Suprapubic skin (tissue), 4 donors: ENCODE measurements around the gene FOXK1.

ENCODE experiments used
- CTCF ChIP-seq, 2 donors: fragments of 200-600 bp in 1 of 2; fragments of 450-650 bp in 1 of 2; sonication (generic) in 1 of 2; IDR thresholded peaks; one replicate each; pipeline ENCODE4 v1.5.1; 2016 to 2019; ENCODE audit warnings: antibody characterized with exemption in 2 of 2, mild to moderate bottlenecking in 1 of 2, moderate library complexity in 1 of 2
- POLR2A ChIP-seq, 2 donors: fragments of 450-650 bp; IDR thresholded peaks; one replicate each; pipeline ENCODE4 v1.6.1; 2017; ENCODE audit warnings: antibody characterized with exemption in 2 of 2, mild to moderate bottlenecking in 2 of 2, moderate library complexity in 2 of 2
- POLR2AphosphoS5 ChIP-seq, 3 donors: sonication (generic); formaldehyde crosslinking; IDR thresholded peaks; one replicate each; pipeline ENCODE4 v1.6.1; 2017; ENCODE audit warnings: antibody characterized with exemption in 3 of 3

- TF ChIP-seq POLR2A (IDR thresholded peaks at IDR 0.05) (no peak), CTCF (IDR thresholded peaks at IDR 0.05) (no peak), POLR2AphosphoS5 (IDR thresholded peaks at IDR 0.05) (no peak)
Measured at GRCh38 chr7:4759211-4759610, 77.1 kb downstream of the FOXK1 start.
